Progenitor cell of endocrine pancreas (in vitro differentiated cells): ENCODE results near the gene GALNT2. TPM values are rescaled to one million over a fixed set of nuclear protein-coding genes. Genes with fewer than 3 reads are reported as not detected.

ENCODE experiments used
- DNase-seq: peaks from one replicate; pipeline ENCODE4 v3.0.0; 2021; ENCODE audit warnings: low spot score; ENCODE audit not compliant: unreplicated experiment
- H3K27ac Mint-ChIP-seq: 2 replicates; pipeline ENCODE4 v1.8.0; 2021; ENCODE audit warnings: mild to moderate bottlenecking, moderate library complexity, mixed read lengths
- H3K27me3 Mint-ChIP-seq: 2 replicates; pipeline ENCODE4 v1.8.0; 2021; ENCODE audit warnings: mixed read lengths
- H3K36me3 Mint-ChIP-seq: 2 replicates; pipeline ENCODE4 v1.8.0; 2022; ENCODE audit warnings: mixed read lengths; ENCODE audit not compliant: insufficient read depth
- H3K4me1 Mint-ChIP-seq: 2 replicates; pipeline ENCODE4 v1.8.0; 2021; ENCODE audit warnings: low read depth, mixed read lengths
- H3K4me3 Mint-ChIP-seq: 2 replicates; pipeline ENCODE4 v1.8.0; 2021; ENCODE audit warnings: low read depth, mild to moderate bottlenecking, moderate library complexity, mixed read lengths
- H3K9me3 Mint-ChIP-seq: 2 replicates; pipeline ENCODE4 v1.8.0; 2021; ENCODE audit warnings: low read depth, mixed read lengths
- total RNA-seq: library from RNA; stranded (reverse); gene quantifications from 2 replicates; pipeline ENCODE4 v1.2.1, GENCODE V29; 2021
- TF ChIP-seq, protein P1 (sequence below): fragments of 200-600 bp; sonication (generic); IDR thresholded peaks from one replicate; pipeline ENCODE4 v1.5.0; 2021; ENCODE audit warnings: antibody characterized with exemption, mild to moderate bottlenecking; ENCODE audit not compliant: unreplicated experiment

The GALNT2 gene
- total RNA-seq, 1 donor from 2014 or later: 95.2 TPM

DNA sequence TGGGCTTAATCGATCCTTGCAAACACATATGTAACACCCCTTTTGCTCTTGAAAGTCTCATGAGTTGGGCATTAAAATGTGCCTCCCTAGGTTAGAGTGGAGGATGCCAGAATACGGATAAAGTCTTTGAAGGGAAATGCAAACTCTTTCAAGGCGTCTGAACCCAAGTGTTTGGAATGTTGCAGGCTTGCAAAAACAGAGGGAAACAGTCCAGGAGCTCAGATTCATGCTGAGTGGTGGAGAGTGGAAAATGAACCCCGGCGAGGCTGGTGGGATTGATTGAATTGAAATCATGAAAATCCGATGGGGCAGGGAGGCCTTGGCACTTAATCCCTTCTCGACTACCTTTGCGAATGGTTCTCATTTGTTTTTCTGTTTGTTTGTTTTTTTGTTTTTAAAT is 183.6 kb downstream of the GALNT2 start:
- no peaks in the 10 kb centered on the region for H3K27me3 Mint-ChIP-seq
- DNase-seq: no peak
- no peak overlapping the region for H3K4me3 Mint-ChIP-seq
- H3K9me3 Mint-ChIP-seq: no peaks in the 10 kb centered on the region
- no peak overlapping the region for H3K27ac Mint-ChIP-seq
- H3K4me1 Mint-ChIP-seq: peaks cover 4% of the 10 kb centered on the region
- TF ChIP-seq, protein P1, sequence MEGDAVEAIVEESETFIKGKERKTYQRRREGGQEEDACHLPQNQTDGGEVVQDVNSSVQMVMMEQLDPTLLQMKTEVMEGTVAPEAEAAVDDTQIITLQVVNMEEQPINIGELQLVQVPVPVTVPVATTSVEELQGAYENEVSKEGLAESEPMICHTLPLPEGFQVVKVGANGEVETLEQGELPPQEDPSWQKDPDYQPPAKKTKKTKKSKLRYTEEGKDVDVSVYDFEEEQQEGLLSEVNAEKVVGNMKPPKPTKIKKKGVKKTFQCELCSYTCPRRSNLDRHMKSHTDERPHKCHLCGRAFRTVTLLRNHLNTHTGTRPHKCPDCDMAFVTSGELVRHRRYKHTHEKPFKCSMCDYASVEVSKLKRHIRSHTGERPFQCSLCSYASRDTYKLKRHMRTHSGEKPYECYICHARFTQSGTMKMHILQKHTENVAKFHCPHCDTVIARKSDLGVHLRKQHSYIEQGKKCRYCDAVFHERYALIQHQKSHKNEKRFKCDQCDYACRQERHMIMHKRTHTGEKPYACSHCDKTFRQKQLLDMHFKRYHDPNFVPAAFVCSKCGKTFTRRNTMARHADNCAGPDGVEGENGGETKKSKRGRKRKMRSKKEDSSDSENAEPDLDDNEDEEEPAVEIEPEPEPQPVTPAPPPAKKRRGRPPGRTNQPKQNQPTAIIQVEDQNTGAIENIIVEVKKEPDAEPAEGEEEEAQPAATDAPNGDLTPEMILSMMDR: no peak
- H3K36me3 Mint-ChIP-seq: peaks cover 27% of the 10 kb centered on the region

DNA sequence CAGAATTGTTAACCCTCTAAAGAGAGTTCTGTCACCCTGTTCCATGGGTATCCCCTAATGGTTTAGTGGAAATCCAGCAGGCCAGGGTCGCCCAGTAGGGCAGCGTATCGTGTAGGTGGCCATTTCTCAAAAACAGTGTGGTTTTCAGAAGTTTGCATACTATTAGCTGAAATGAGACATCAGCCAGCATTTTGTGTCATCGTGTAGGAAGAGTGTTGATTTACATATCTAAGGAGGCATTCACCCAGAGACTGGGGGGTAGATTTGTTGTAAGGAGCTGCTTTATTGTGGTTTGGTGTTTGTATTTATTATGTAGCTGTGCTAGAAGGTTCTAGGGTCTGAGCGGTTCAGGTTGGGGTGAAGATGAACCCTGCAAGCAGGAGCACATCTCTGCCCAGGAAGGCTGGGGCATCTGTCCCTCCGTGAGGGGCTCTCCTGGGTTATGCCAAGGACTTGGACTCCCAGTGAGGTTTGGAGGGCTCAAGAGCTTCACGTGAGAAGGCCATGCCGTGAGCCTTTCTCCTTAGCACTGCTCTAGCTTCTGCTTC is 184.7 kb downstream of the GALNT2 start:
- TF ChIP-seq, protein P1: no peak
- DNase-seq: no peak
- no peaks in the 10 kb centered on the region for H3K9me3 Mint-ChIP-seq
- H3K27ac Mint-ChIP-seq: no peak overlapping the region
- H3K27me3 Mint-ChIP-seq: no peaks in the 10 kb centered on the region
- H3K36me3 Mint-ChIP-seq: peaks cover 25% of the 10 kb centered on the region
- H3K4me1 Mint-ChIP-seq: peaks cover 4% of the 10 kb centered on the region
- H3K4me3 Mint-ChIP-seq: no peak overlapping the region

GRCh38 chr1:230253150-230253549 is 186.1 kb downstream of the GALNT2 start:
- Mint-ChIP-seq H3K4me3 (no peak overlapping the region), H3K27ac (no peak overlapping the region), H3K9me3 (no peaks in the 10 kb centered on the region), H3K36me3 (peaks cover 29% of the 10 kb centered on the region), H3K27me3 (no peaks in the 10 kb centered on the region), H3K4me1 (no peaks in the 10 kb centered on the region)
- no peak for DNase-seq
- TF ChIP-seq, protein P1: no peak

DNA sequence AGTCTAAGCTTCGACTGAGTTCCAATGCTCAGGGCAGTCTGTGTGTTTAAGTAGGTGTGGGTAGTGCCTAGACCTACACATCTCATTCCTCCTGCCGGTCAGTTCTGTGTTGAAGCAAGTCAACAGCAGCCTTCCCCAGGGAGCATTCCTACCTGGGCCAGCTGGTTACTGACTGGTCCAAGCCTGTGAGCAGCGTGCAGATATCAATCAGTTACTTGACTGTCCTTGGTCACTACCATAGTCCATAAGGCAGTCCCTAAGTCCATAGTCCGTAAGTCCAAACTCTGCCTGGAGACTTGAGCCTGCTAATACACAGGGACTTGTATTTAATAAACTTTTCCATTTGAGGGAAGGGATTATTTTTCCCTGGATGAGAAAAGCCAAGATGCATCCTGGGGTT is 187.2 kb downstream of the GALNT2 start:
- TF ChIP-seq, protein P1: no peak
- no peaks in the 10 kb centered on the region for H3K27me3 Mint-ChIP-seq
- no peaks in the 10 kb centered on the region for H3K4me1 Mint-ChIP-seq
- no peak overlapping the region for H3K27ac Mint-ChIP-seq
- H3K9me3 Mint-ChIP-seq: peaks cover 1% of the 10 kb centered on the region
- H3K36me3 Mint-ChIP-seq: peaks cover 31% of the 10 kb centered on the region
- H3K4me3 Mint-ChIP-seq: no peak overlapping the region
- no peak for DNase-seq

- H3K36me3 Mint-ChIP-seq: peaks cover 34% of the 10 kb centered on the region
- peaks cover 4% of the 10 kb centered on the region for H3K4me1 Mint-ChIP-seq
- TF ChIP-seq, protein P1: no peak
- H3K9me3 Mint-ChIP-seq: peaks cover 5% of the 10 kb centered on the region
- no peaks in the 10 kb centered on the region for H3K27me3 Mint-ChIP-seq
- H3K27ac Mint-ChIP-seq: no peak overlapping the region
- DNase-seq: no peak
- no peak overlapping the region for H3K4me3 Mint-ChIP-seq
Measured at GRCh38 chr1:230255116-230255515, 188.1 kb downstream of the GALNT2 start.
